Glutamatergic neuron (in vitro differentiated cells): ENCODE data around the gene WDR33. TPM values are rescaled to one million over a fixed set of nuclear protein-coding genes. Genes with fewer than 3 reads are reported as not detected.

ENCODE experiments used
- DNase-seq: peaks from one replicate; pipeline ENCODE4 v3.0.0; 2022
- H3K27ac Mint-ChIP-seq: one replicate; pipeline ENCODE4 v1.8.0; 2020; ENCODE audit warnings: mild to moderate bottlenecking, mixed read lengths, inconsistent platforms; ENCODE audit not compliant: unreplicated experiment
- H3K27me3 Mint-ChIP-seq: one replicate; pipeline ENCODE4 v1.8.0; 2020; ENCODE audit warnings: mild to moderate bottlenecking, moderate library complexity, mixed read lengths, inconsistent platforms; ENCODE audit not compliant: unreplicated experiment
- H3K36me3 Mint-ChIP-seq: one replicate; pipeline ENCODE4 v1.8.0; 2020; ENCODE audit warnings: mild to moderate bottlenecking, mixed read lengths, inconsistent platforms; ENCODE audit not compliant: unreplicated experiment
- H3K4me1 Mint-ChIP-seq: one replicate; pipeline ENCODE4 v1.8.0; 2020; ENCODE audit warnings: mild to moderate bottlenecking, low read depth, mixed read lengths, inconsistent platforms; ENCODE audit not compliant: unreplicated experiment
- H3K4me3 Mint-ChIP-seq: one replicate; pipeline ENCODE4 v1.8.0; 2020; ENCODE audit warnings: mild to moderate bottlenecking, mixed read lengths, inconsistent platforms; ENCODE audit not compliant: unreplicated experiment
- H3K9me3 Mint-ChIP-seq: one replicate; pipeline ENCODE4 v1.8.0; 2020; ENCODE audit warnings: mild to moderate bottlenecking, moderate library complexity, mixed read lengths, inconsistent platforms; ENCODE audit not compliant: unreplicated experiment
- total RNA-seq: library from RNA; stranded (reverse); fragmentation: NEBNext Ultra II Directional; extraction: Animal tissue kit (Norgen Biotek cat#: 25700); gene quantifications from one replicate; pipeline ENCODE4 v1.2.1, GENCODE V29; 2021; ENCODE audit not compliant: unreplicated experiment
- TF ChIP-seq, protein P1 (sequence below): fragments of 200-600 bp; sonication (generic); IDR thresholded peaks from one replicate; pipeline ENCODE4 v1.5.0; 2021; ENCODE audit not compliant: partially characterized antibody, unreplicated experiment

WDR33 gene
- total RNA-seq, 1 donor from 2014 or later: 54.5 TPM

DNA sequence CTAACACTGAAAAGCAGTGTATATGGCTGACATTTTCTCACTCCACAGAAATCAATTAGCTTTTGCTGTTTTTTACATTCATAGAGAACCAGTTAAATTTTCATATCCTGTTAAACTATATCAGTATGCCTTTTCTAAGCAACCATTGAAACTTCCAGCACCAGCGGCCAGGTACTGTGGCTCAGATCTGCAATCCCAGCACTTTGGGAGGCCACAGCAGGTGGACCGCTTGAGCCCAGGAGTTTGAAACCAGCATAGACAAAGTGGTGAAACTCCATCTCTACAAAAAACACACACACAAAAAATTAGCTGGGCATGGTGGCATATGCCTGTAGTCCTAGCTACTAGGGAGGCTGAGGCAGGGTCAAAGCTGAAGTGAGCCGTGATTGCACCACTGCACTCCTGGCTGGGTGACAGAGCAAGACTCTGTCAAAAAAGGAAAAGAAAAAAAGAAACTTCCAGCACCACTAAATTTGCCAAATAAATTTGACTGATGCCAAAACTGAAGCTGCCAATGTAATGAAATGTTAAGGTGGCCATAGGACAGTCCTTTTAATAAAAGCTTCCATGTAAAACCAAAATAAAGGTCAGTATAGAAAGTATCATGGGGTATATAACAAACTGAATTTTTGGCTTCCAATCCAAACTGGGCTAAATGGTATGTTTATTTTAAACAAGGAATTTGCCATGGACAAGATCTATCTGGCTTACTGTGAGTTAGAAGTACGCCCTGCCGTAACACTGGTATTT, 106.2 kb downstream of the WDR33 start:
- Mint-ChIP-seq H3K27ac (no peak overlapping the region), H3K27me3 (peaks cover 4% of the 10 kb centered on the region), H3K36me3 (no peaks in the 10 kb centered on the region), H3K4me1 (peaks cover 19% of the 10 kb centered on the region), H3K4me3 (no peak overlapping the region), H3K9me3 (peaks cover 17% of the 10 kb centered on the region)
- TF ChIP-seq, protein P1, sequence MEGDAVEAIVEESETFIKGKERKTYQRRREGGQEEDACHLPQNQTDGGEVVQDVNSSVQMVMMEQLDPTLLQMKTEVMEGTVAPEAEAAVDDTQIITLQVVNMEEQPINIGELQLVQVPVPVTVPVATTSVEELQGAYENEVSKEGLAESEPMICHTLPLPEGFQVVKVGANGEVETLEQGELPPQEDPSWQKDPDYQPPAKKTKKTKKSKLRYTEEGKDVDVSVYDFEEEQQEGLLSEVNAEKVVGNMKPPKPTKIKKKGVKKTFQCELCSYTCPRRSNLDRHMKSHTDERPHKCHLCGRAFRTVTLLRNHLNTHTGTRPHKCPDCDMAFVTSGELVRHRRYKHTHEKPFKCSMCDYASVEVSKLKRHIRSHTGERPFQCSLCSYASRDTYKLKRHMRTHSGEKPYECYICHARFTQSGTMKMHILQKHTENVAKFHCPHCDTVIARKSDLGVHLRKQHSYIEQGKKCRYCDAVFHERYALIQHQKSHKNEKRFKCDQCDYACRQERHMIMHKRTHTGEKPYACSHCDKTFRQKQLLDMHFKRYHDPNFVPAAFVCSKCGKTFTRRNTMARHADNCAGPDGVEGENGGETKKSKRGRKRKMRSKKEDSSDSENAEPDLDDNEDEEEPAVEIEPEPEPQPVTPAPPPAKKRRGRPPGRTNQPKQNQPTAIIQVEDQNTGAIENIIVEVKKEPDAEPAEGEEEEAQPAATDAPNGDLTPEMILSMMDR: no peak
- DNase-seq: no peak

- Mint-ChIP-seq H3K27ac (no peak overlapping the region), H3K27me3 (peaks cover 4% of the 10 kb centered on the region), H3K9me3 (peaks cover 18% of the 10 kb centered on the region), H3K4me1 (peaks cover 19% of the 10 kb centered on the region), H3K4me3 (peak overlapping the region; percentile 52), H3K36me3 (no peaks in the 10 kb centered on the region)
- DNase-seq: no peak
- TF ChIP-seq, protein P1: no peak
These were observed 107.7 kb downstream of the WDR33 start for GRCh38 chr2:127703282-127703681.

- H3K27ac Mint-ChIP-seq: peak overlapping the region; percentile 95
- TF ChIP-seq, protein P1: no peak
- peak overlapping the region; percentile 85 for H3K4me3 Mint-ChIP-seq
- H3K36me3 Mint-ChIP-seq: no peaks in the 10 kb centered on the region
- H3K9me3 Mint-ChIP-seq: peaks cover 18% of the 10 kb centered on the region
- H3K27me3 Mint-ChIP-seq: peaks cover 4% of the 10 kb centered on the region
- DNase-seq: no peak
- peaks cover 19% of the 10 kb centered on the region for H3K4me1 Mint-ChIP-seq
These were observed 108.5 kb downstream of the WDR33 start for GRCh38 chr2:127702395-127703009.

DNA sequence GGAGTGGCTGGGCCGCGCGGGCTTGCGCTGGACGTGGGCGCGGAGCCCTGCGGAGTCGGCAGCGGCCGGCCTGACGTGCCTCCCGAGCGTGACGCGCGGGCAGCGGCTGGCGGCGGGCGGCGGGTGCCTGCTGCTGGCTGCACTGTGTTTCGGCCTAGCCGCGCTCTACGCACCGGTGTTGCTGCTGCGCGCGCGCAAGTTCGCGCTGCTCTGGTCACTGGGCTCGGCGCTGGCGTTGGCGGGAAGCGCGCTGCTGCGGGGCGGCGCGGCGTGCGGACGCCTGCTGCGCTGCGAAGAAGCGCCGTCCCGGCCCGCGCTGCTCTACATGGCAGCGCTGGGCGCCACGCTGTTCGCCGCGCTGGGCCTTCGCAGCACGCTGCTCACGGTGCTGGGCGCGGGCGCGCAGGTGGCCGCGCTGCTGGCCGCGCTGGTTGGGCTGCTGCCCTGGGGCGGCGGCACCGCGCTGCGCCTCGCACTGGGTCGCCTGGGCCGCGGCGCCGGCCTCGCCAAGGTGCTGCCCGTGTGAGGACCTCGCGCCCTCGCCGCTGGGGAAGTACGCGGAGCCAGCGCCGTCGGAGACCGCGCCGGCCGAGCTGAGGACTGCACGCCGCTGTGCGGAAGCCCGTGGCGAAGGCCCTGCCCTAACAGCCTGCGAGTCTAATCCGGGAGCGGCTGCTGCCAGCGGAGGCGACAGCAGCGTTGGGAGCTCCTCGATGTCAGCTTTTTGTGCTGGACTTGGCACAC, 109.1 kb downstream of the WDR33 start:
- Mint-ChIP-seq H3K36me3 (no peaks in the 10 kb centered on the region), H3K27me3 (peaks cover 4% of the 10 kb centered on the region), H3K27ac (peak overlapping the region; percentile 95), H3K4me1 (peaks cover 19% of the 10 kb centered on the region), H3K9me3 (peaks cover 18% of the 10 kb centered on the region), H3K4me3 (peak overlapping the region; percentile 85)
- TF ChIP-seq, protein P1: no peak
- DNase-seq: peak; percentile 87
